ENCODE data around the gene TMPRSS3.

The TMPRSS3 gene

DNA sequence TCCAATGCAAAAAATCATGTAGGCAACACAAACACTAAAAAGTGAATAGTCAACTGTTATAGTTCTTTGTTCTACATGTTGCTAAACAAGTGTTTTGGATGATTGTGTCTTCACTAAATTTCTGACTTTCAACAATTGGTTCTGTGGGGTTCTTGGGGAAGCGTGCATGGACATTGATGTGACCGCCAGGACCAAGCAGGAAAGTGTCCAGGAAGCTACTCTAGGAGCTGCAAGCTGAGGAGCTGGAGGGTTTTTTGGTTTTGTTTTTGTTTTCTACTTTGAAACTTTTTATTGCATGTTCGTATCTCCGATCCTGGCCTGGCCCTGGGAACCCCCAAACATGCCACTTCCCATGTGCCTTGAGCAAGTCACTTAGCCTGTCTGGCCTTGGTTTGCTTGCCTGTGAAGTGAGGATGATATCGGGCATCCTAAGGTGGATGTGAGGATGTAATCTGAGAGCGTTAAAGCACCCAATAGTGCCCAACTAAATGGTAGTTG lies 8.0 kb downstream of the TMPRSS3 start:
- DNase-seq (ENCODE audit: low read depth in 2 of 2): no peak

DNA sequence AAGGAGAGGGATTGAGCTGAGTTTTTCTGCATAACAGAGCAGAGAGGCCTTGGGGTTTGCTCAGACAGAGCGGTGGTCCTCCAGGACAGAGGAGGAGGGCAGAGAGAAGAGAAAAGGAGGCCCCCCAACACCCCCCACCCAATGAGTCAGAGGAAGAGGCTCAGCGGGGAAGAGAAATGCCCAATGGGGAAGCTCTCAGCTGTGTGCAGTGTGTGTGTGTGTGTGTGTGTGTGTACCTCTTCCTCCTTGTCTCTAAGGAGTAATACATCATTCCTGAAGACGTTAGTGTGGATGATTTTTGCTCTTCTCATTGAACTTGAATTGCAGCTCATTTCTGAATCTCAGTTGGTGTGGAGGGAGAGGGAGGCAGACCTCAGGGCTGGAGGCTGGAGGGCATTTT lies 8.7 kb downstream of the TMPRSS3 start:
- DNase-seq (ENCODE audit: low read depth in 2 of 2): no peak

DNA sequence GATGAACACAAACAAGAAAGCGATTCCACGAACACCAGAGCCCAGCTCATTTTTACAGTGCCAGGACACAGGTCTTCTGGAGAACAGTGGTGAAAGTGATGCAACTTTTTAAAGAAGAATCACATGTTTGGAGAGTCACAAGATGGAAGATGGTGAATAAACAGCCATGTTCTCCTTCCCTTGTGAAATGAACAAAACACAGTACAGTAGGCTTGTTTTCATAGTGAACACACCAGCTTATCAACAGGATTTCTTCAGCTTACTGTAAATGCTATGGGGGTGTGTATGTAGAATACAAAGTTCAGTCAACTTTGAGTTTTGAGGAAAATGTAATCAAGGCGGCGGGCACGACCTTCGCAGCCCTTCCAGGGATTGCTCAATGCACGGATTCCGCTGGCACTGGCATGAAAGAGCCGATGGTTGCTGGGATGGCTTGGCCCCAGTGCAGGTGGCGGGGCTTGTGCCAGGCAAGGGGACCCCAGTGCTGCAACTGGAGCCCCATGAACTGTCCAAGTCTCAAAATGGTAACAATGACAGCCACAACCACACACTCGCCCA lies 9.7 kb downstream of the TMPRSS3 start:
- no peak for DNase-seq (ENCODE audit: low read depth in 2 of 2)

DNA sequence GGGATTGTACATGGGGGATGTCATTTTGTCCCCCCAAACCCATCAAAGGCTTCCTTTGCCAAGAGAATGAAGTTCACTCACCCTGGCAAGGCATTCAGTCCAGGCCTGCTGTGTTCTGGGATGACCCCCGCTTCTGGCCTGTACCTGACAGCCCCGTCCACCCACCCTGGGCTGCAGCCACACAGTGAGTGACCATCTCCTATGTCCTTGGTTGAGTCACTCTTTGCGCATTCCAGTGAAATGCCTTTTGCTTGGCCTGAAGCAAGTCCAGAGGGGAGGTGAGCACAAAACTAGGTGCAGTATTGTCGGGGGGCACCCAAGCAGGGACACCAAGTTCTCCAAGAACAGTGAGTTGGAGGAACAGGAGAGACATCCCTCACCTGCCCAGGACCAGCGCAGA lies 10.2 kb downstream of the TMPRSS3 start:
- no peak for DNase-seq (ENCODE audit: low read depth in 2 of 2)

- no peak for DNase-seq (ENCODE audit: low read depth in 2 of 2)
These were observed 10.9 kb downstream of the TMPRSS3 start for GRCh38 chr21:42384989-42385388.

GRCh38 chr21:42384156-42384945 lies 11.5 kb downstream of the TMPRSS3 start:
- no peak for DNase-seq (ENCODE audit: low read depth in 2 of 2)

DNA sequence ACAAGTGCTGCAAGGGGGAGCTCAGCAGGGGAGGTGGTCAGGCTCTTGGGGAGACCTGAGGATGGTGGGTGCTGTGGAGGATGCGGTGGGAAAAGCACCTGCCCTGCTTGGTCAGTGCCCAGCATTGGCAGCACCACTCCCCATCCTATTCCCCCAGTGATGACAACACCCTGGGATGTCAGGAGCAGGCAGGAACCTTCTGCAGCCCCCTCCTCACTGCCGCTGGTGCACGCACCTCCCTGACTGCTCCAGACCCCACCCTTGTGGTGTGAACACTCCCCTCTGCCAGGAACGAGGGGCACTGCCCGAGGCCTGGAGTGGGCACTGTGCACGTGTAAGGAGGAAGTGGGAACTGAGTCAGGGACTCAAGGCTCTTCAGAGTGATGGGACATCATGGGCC lies 12.5 kb downstream of the TMPRSS3 start:
- DNase-seq (ENCODE audit: low read depth in 2 of 2): no peak

GRCh38 chr21:42382915-42383314 lies 12.9 kb downstream of the TMPRSS3 start:
- no peak for DNase-seq (ENCODE audit: low read depth in 2 of 2)

- no peak for DNase-seq (ENCODE audit: low read depth in 2 of 2)
These were observed 14.4 kb downstream of the TMPRSS3 start for GRCh38 chr21:42381347-42381984.

DNA sequence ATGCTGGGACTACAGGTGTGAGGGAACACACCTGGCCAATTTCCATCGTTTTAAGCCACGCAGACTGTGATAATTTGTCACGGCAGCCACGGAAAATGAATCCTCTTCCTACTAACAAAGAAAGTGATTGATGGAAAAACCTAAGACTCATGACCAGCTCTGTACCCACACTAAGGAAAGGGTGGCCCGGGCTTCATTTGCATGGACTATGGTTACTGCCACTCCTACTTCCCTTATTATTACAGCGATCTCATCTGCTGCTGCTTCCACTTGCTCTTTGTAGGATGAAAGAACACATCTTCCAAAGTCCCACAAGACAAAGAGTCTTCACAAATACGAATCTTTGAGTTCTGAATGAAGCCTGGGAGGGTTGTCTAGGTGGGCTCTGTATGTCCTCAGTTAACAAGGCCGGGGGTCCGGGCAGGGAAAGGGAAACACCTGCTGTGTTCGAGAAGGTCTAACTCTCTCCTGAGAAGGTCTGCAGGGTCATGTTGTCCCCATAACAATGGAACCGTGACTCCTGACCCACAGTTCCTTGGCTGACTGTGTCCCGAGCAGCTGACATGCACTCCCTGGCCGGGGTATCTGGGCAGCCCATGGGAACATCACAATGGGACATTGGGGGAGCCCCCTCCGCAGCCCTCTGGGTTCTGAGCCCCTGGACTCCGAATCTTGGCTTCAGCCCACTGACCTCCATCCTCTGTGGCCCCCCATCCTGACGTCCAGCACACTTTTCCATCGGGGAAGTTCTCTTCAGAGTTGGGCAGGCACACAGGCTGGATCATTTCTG lies 16.2 kb downstream of the TMPRSS3 start:
- no peak for DNase-seq (ENCODE audit: low read depth in 2 of 2)

DNA sequence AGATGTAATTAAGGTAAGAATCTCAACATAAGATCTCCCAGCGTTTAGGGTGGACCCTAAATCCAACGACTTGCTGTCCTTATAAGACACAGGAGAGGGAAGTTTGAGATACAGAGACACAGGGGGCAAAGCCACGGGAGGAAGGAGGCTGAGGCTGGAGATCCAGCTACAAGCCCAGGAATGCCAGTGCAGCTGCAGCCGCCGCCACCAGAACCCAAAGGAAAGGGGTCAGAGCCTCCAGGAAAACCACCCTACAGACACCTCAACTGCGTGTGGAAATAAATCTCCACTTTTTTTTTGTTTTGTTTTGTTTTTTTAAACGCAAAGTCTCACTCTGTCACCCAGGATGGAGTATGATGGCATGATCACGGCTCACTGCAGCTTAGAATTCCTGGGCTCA lies 17.4 kb downstream of the TMPRSS3 start:
- no peak for DNase-seq (ENCODE audit: low read depth in 2 of 2)

DNA sequence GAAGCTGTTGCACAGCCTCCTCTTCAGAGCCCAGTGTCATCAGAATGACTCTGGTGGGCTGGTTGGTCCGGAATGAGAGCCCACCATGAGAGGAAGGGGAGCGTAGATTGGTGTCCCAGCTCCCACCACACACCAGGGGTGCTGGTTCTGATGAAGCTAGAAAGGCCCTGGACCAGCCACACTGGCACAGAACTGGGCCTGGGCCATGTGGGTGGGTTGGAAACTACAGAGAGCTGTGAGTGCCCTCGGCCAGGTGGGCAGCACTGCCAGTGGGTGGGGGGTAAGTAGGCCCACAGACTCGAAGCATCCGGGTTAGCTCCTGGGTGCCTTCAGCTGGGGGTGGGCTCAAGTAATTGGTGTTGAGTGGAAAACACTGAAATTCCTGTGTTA lies 17.9 kb downstream of the TMPRSS3 start:
- no peak for DNase-seq (ENCODE audit: low read depth in 2 of 2)

DNA sequence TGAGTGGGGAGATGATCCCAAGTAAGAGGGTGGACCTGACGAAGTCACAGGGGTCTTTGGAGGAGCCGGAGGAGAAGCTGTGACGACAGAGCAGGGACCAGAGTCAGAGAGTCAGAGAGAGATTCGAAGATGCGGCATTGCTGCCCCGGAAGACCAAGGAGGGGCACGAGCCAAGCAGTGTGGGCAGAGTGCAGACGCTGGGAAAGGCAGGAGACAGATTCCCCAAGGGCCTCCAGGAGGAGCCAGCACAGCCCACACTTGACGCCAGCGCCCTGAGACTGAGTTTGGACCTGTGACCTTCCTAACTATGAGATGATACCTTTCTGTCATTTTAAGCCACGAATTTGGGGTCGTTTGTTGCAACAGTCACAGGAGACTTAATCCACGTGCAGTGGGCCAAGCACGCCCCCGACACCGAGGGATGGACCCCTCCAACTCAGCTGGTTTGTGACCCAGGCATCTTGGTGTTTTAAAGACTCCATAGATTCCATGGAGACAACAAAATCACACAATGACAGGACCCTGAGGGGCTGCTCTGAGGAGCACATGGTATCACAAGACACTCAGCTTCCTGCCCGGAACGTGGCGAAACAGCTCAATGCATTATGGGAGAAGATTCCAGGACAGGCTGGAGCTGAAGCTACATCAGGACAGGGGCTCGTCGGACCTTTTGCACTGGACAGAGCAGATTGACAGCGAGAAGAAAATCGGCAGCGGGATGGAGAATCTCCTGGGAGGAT lies 18.5 kb downstream of the TMPRSS3 start:
- no peak for DNase-seq (ENCODE audit: low read depth in 2 of 2)

- no peak for DNase-seq (ENCODE audit: low read depth in 2 of 2)
These were observed 19.4 kb downstream of the TMPRSS3 start for GRCh38 chr21:42376338-42376982.

DNA sequence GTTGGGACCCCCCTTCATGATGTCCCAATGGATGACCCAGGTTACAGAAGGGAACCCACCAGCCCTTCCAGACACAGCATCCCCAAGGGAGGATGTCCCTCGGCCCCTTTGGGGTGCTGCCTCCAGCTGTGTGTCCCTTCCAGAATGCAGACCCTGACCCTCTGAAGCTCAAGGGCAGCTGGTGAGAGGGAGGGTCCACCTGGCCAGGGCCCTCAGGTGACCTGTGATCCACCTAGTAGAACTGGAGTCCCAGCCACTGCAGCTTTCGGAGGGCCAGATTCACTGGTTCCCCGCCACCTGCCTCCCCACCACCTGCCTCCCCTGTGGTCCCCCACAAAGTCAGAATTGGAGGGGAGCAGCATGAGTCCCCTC lies 19.9 kb downstream of the TMPRSS3 start:
- DNase-seq (ENCODE audit: low read depth in 2 of 2): no peak

DNA sequence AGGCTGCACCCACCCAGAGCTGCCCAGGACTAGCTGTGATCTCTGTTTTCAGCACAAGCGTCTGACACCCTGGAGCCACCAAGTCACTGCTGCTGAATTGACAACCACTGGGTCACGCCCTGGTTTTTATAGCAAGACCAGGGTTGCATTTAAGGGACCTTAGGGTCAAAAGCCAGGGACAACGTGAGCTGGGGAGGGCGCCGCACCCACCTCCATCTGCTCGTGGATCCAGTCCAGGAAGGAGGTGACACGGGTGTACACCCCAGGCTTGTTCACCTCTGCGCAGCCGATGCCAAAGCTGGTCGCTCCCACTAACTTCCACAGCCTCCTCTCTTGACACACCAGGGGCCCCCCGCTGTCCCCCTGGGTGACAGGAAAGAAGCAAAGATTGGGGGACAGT lies 20.3 kb downstream of the TMPRSS3 start:
- no peak for DNase-seq (ENCODE audit: low read depth in 2 of 2)

DNA sequence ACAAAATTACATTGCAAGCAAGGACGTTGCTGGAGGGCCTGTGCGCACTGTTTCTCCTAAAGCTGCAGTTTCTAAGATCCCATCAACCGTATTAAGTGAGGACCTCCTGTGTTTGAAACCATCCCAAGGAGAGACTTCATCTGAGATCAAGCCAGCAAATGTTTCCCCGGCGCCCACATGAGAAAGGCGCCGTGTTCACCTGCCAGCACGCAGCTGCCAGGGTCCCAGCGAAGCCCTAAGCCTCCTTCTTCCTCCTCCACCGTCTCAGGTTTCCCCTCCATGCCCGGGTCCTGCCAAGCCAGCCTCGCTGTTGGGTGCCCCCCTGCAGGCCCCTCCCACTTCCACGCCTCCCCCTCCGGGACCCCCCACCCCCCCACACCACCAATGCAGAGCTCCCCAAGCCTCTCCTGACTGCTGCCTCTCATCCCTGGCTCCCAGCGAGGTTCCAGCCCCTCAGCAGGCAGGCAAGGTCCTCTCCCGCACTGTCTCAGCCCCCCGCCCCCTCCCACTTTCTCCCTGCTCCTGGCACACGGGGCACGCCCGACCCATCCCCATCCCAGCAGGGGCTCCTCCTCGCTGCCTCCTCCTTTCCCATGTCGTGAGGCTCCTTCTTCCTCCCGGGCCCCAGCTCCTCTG lies 20.9 kb downstream of the TMPRSS3 start:
- no peak for DNase-seq (ENCODE audit: low read depth in 2 of 2)

DNA sequence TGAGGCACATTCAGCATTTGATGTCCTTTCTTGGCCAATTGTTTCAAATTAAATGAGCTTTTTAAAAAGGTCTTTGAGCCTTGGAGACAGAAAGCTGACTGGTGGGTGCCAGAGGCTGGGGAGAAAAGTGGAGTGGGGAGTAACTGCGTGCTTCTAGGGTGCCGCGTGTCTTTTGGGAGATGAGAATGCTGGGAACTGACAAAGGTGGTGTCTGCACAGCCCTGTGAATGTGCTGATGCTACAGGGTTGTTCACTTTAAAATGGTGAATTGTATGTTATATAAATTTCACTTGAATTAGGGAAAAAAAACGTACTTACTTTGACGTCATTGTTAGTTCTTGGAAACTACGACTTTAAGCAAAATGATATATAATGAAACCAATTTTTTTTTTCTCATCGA lies 21.4 kb downstream of the TMPRSS3 start:
- no peak for DNase-seq (ENCODE audit: low read depth in 2 of 2)

GRCh38 chr21:42373908-42374455 lies 21.9 kb downstream of the TMPRSS3 start:
- DNase-seq (ENCODE audit: low read depth in 2 of 2): no peak

GRCh38 chr21:42373196-42373907 lies 22.5 kb downstream of the TMPRSS3 start:
- no peak for DNase-seq (ENCODE audit: low read depth in 2 of 2)

All from activated CD8-positive, alpha-beta memory T cell treated with anti-CD3 and anti-CD28 coated beads for 4 hours (primary cell).